ENCODE results near the gene CNTNAP2.

The CNTNAP2 gene

DNA sequence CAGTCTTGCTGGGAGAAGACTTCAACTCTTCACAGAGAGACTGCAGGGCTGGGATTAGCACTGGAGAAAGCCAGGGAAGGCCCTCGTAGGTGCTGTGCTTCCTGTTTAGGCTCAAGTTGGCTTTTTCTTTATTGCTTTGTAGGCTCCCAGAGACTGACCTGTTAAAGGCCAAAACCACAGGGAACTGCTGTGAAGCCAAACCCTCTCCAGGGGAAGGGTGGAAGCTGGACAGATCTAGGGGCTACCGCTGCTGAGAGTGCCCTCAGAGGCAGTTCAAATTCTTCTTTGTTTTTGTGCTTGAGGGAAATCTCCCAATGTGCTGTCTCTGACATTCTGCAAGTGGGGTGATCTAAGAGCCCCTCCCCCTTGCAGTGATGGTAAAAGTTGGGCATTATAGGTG lies 198.4 kb downstream of the CNTNAP2 start:
- DNase-seq: no peak

GRCh38 chr7:146319629-146320028 lies 203.0 kb downstream of the CNTNAP2 start:
- DNase-seq: no peak

- peak; percentile 10 for DNase-seq
Measured at GRCh38 chr7:146321301-146321700, 204.7 kb downstream of the CNTNAP2 start.

GRCh38 chr7:146331369-146331768 lies 214.8 kb downstream of the CNTNAP2 start:
- DNase-seq: no peak

GRCh38 chr7:146345251-146345650 lies 228.7 kb downstream of the CNTNAP2 start:
- no peak for DNase-seq

DNA sequence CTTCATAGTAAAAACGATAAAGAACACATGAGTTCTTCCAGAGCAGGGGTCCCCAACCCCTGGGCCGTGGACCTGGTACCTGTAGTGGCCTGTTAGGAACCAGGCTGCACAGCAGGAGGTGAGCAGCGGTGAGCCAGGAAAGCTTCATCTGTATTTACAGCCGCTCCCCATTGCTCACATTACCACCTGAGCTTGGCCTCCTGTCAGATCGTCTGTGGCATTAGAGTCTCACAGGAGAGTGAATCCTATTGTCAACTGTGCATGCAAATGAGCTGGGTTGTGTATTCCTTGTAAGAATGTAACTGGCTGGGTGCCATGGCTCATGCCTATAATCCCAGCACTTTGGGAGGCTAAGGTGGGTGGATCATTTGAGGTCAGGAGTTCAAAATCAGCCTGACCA lies 229.5 kb downstream of the CNTNAP2 start:
- DNase-seq: no peak

GRCh38 chr7:146355216-146355615 lies 238.6 kb downstream of the CNTNAP2 start:
- DNase-seq: no peak

- no peak for DNase-seq
Measured at GRCh38 chr7:146359176-146359575, 242.6 kb downstream of the CNTNAP2 start.

DNA sequence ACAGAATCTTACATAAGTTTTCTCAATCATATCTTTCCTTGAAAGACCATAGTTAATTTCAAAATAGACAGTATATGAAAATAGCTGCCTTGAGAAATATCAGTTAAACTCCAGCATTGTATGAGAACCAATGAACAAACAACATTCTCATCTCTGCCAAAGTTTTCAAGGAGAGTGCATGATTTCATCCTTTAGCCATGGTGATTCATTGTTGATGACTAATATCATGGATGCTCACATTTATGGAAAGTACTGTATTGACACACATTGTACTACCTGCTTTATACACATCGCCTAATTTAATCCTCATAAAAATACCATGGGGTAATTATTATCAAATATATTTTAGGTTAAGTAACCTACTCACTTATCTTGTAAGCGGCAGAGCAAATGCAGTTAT lies 250.3 kb downstream of the CNTNAP2 start:
- no peak for DNase-seq

GRCh38 chr7:146370171-146370570 lies 253.6 kb downstream of the CNTNAP2 start:
- no peak for DNase-seq

- no peak for DNase-seq
Measured at GRCh38 chr7:146375170-146375569, 258.6 kb downstream of the CNTNAP2 start.

GRCh38 chr7:146378196-146378595 lies 261.6 kb downstream of the CNTNAP2 start:
- DNase-seq: no peak

DNA sequence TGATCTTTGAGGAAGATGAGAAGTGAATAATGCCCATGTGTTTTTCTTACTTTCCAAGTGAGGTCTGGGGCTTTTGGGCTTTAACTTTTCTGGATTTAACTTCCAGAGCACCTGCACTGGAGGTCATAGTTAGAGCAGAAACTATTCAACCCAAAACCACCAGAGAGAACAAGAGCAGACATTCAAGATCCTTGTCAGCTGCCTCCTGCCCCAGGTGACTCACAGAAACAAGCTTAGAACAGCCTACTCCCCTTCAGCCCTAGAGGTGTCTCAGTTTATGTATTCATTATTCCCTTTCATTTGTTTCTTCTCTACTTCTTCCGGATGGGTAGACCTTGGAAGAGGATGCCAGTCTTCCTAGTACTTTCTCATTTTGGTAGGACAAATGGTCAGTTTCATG lies 270.5 kb downstream of the CNTNAP2 start:
- DNase-seq: no peak

GRCh38 chr7:146388928-146389327 lies 272.3 kb downstream of the CNTNAP2 start:
- no peak for DNase-seq

GRCh38 chr7:146393346-146393745 lies 276.7 kb downstream of the CNTNAP2 start:
- no peak for DNase-seq

- DNase-seq: no peak
Measured at GRCh38 chr7:146397141-146397540, 280.5 kb downstream of the CNTNAP2 start.

GRCh38 chr7:146401939-146402338 lies 285.3 kb downstream of the CNTNAP2 start:
- no peak for DNase-seq

DNA sequence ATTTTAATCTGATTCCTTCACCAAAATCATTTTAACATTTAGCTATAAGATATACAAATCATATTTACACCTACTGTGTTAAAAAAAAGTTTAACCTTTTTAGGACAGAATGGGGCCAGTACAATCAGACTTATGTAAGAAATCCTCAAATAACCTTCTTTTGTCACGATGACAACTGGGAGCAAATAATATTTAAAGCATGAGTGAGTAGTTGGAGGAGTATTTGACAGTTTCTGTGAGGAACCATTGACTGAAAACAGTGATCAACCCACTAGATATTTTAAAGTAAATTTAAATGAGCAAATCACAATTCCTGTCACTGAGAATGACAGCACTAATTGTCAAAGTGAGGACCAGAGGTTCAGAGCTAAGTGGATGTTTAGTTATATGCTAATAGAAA lies 289.1 kb downstream of the CNTNAP2 start:
- no peak for DNase-seq

GRCh38 chr7:146411975-146412374 lies 295.4 kb downstream of the CNTNAP2 start:
- DNase-seq: no peak

DNA sequence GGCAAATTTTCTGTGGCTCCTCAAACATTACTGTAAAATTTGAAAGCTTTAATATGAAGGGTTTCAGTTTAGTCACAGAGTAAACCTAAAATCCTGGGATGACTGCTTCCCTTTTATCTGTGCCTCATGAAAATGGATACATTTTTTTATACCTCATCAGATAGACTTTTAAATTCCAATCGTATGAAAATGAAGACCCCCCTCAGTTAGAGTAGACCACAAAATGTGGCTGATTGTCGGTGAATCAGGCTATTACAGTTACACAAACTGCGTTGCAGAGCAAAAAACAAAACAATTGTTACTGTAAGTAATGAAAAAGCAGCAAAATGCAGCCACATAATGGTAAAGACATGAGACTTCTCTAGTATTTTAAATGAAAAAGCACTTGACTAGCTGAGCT lies 296.2 kb downstream of the CNTNAP2 start:
- no peak for DNase-seq

GRCh38 chr7:146414373-146414772 lies 297.8 kb downstream of the CNTNAP2 start:
- no peak for DNase-seq

- DNase-seq: no peak
Measured at GRCh38 chr7:146414937-146415336, 298.3 kb downstream of the CNTNAP2 start.

DNA sequence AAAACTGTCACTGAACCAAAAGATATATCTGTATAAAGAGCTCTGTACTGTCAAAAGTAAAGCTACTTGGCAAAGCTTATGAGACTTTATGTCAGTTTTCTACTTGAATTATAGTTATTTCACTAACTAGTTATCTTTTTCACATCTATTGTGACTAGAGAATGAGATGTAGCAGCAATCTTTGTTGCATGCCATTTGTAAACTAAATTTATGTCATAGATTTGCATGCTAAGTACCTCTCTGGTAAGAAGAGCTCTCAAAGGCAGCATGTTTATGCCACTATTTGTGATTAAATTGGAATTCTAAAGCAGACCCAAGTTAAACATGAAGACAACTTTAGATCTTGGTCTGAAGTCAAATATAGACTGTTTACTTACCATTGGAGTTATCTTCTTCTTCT lies 300.6 kb downstream of the CNTNAP2 start:
- DNase-seq: no peak

- no peak for DNase-seq
Measured at GRCh38 chr7:146423446-146423845, 306.8 kb downstream of the CNTNAP2 start.

DNA sequence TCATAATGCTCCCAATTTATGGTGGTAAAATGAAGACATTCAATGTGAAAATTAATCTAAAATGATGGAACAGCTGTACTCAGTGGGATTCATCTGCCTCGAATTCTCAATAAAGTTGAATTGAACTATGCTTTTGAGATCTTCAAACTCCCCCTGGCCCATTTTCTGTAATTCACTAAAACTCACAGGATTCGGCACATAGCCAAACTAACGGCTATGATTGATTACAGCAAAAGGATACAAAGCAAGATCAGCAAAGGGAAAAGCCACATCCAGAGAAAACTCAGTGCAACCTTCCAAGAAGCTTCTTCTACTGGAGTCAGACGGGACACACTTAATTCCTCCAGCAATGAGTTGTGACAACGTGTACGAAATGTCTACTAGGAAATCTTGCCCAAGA lies 307.5 kb downstream of the CNTNAP2 start:
- DNase-seq: no peak

DNA sequence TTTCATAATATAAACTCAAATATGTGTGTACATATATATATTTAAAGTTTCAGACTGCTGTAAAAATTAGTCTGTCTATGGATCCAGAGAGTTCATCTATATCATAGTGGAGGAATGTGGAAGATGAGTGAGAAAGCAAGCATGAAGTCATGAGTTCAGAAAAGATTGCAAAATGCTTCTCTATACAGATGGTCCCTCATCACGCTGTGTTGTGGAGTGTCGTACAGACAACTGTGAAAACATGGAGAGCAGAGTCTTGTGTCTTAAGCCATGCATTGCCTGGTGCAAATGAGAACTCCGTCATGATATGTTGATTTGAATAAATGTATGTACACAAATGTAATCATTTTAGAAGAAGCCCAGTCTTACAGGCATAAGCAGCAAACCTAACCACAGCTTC lies 316.9 kb downstream of the CNTNAP2 start:
- DNase-seq: no peak

Measured in NCI-H510A treated with DMSO at 0.1 percent for 48 hours (cell line).